ENCODE data around the gene TNFRSF18.

TNFRSF18 gene

DNA sequence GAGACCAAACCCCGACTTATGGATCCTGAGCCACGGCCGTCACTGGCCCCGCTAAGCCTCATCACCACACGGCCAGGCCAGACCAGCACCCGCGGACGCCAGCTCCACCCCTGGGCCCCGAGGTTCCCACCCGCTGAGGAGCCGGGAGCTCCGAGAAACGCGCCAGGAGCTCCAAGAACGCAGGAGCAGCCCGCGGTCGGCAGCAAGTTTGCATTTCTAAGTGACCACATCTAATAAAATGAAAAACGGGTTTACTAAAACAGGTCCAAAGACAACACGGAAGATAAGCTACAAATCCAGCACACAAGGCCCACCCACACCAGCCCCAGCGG lies 48.2 kb upstream of the TNFRSF18 start:
- Histone ChIP-seq H3K27ac (replicated peaks) (no peak overlapping the region), H3K27me3 (ENCODE audit: insufficient read depth, poor library complexity, severe bottlenecking) (no peaks in the 10 kb centered on the region), H3K4me3 (replicated peaks; ENCODE audit: insufficient read depth, low read length) (no peak overlapping the region)
- TF ChIP-seq, protein P1, sequence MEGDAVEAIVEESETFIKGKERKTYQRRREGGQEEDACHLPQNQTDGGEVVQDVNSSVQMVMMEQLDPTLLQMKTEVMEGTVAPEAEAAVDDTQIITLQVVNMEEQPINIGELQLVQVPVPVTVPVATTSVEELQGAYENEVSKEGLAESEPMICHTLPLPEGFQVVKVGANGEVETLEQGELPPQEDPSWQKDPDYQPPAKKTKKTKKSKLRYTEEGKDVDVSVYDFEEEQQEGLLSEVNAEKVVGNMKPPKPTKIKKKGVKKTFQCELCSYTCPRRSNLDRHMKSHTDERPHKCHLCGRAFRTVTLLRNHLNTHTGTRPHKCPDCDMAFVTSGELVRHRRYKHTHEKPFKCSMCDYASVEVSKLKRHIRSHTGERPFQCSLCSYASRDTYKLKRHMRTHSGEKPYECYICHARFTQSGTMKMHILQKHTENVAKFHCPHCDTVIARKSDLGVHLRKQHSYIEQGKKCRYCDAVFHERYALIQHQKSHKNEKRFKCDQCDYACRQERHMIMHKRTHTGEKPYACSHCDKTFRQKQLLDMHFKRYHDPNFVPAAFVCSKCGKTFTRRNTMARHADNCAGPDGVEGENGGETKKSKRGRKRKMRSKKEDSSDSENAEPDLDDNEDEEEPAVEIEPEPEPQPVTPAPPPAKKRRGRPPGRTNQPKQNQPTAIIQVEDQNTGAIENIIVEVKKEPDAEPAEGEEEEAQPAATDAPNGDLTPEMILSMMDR (IDR thresholded peaks at IDR 0.05; ENCODE audit: insufficient read depth, low read length) = no peak
- TF ChIP-seq SPI1 (IDR thresholded peaks at IDR 0.05; ENCODE audit: borderline replicate concordance, low read depth) (no peak), GABPA (IDR thresholded peaks at IDR 0.05; ENCODE audit: low read depth) (no peak), POLR2AphosphoS5 (IDR thresholded peaks at IDR 0.05; ENCODE audit: low read depth) (no peak)
- TF ChIP-seq, protein P2, sequence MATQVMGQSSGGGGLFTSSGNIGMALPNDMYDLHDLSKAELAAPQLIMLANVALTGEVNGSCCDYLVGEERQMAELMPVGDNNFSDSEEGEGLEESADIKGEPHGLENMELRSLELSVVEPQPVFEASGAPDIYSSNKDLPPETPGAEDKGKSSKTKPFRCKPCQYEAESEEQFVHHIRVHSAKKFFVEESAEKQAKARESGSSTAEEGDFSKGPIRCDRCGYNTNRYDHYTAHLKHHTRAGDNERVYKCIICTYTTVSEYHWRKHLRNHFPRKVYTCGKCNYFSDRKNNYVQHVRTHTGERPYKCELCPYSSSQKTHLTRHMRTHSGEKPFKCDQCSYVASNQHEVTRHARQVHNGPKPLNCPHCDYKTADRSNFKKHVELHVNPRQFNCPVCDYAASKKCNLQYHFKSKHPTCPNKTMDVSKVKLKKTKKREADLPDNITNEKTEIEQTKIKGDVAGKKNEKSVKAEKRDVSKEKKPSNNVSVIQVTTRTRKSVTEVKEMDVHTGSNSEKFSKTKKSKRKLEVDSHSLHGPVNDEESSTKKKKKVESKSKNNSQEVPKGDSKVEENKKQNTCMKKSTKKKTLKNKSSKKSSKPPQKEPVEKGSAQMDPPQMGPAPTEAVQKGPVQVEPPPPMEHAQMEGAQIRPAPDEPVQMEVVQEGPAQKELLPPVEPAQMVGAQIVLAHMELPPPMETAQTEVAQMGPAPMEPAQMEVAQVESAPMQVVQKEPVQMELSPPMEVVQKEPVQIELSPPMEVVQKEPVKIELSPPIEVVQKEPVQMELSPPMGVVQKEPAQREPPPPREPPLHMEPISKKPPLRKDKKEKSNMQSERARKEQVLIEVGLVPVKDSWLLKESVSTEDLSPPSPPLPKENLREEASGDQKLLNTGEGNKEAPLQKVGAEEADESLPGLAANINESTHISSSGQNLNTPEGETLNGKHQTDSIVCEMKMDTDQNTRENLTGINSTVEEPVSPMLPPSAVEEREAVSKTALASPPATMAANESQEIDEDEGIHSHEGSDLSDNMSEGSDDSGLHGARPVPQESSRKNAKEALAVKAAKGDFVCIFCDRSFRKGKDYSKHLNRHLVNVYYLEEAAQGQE (IDR thresholded peaks at IDR 0.05; ENCODE audit: insufficient replicate concordance, low read depth) = no peak
- DNase-seq (ENCODE audit: low read depth in 1 of 2, low spot score in 1 of 2) = no peak

DNA sequence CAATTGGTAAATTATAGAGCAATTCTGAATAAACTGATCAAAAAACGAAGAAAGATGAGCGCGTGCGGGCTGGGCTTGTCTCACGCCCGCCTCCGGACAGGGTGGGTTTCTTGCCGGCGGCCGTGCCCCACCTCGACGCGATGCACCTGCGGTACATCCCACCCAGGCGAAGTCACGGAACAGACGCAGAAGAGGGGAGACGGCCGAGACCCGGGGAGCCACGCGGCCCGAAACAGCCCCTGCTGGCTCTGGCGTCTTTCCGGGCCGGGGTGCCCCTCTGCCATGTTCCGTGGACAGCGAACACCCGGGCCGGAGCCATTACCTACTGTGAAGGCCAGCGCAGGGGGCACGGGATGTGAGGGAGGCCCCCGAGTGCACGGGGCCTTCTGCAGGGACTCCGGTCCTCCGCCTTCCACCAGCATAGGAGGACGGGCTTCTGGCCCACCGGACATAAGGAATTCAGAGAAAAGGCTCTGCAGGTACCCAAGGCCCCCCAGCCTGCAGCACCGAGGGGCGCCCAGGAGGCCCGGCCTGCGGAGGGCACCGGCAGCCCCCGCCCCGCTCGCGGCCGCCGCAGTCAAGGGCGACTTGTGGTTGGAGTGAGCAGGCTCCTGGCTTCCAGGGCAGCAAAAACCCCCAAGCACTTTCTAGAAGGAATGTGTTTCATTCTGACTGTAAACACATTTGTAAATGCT lies 47.7 kb upstream of the TNFRSF18 start:
- Histone ChIP-seq H3K27me3 (ENCODE audit: insufficient read depth, poor library complexity, severe bottlenecking) (no peaks in the 10 kb centered on the region), H3K4me3 (replicated peaks; ENCODE audit: insufficient read depth, low read length) (no peak overlapping the region), H3K27ac (replicated peaks) (no peak overlapping the region)
- TF ChIP-seq, protein P1 (IDR thresholded peaks at IDR 0.05; ENCODE audit: insufficient read depth, low read length) = no peak
- TF ChIP-seq, protein P2 (IDR thresholded peaks at IDR 0.05; ENCODE audit: insufficient replicate concordance, low read depth) = no peak
- TF ChIP-seq GABPA (IDR thresholded peaks at IDR 0.05; ENCODE audit: low read depth) (no peak), SPI1 (IDR thresholded peaks at IDR 0.05; ENCODE audit: borderline replicate concordance, low read depth) (no peak), POLR2AphosphoS5 (IDR thresholded peaks at IDR 0.05; ENCODE audit: low read depth) (no peak)
- no peak for DNase-seq (ENCODE audit: low read depth in 1 of 2, low spot score in 1 of 2)

DNA sequence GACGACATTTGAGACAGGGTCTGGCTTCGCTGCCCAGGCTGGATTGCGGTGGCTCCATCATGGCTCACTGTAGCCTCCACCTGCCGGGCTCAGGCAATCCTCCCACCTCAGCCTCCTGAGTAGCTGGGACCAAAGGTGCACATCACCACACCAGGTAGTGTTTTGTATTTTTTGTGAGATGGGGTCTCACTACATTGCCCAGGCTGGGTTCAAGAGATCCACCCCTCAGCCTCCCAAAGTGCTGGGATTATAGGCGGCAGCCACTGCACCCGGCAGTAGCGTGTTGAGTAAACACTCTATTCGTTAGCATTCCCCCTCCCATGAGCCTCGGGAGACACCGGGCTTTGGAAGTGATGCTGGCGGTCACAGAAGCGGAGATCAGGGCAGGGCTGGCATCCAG lies 46.9 kb upstream of the TNFRSF18 start:
- no peaks in the 10 kb centered on the region for H3K27me3 ChIP-seq (ENCODE audit: insufficient read depth, poor library complexity, severe bottlenecking)
- DNase-seq (ENCODE audit: low read depth in 1 of 2, low spot score in 1 of 2) = no peak
- H3K4me3 ChIP-seq (replicated peaks; ENCODE audit: insufficient read depth, low read length) = no peak overlapping the region
- H3K27ac ChIP-seq (replicated peaks) = no peak overlapping the region
- no peak for TF ChIP-seq SPI1 (IDR thresholded peaks at IDR 0.05; ENCODE audit: borderline replicate concordance, low read depth)
- TF ChIP-seq, protein P2 (IDR thresholded peaks at IDR 0.05; ENCODE audit: insufficient replicate concordance, low read depth) = no peak
- TF ChIP-seq POLR2AphosphoS5 (IDR thresholded peaks at IDR 0.05; ENCODE audit: low read depth) = no peak
- TF ChIP-seq, protein P1 (IDR thresholded peaks at IDR 0.05; ENCODE audit: insufficient read depth, low read length) = no peak
